GM18861 (cell line): Measurements from ENCODE around the gene GDPD4.

Experiments used
- ATAC-seq: cut with Tn5 transposase; IDR thresholded peaks from one replicate; pipeline ENCODE4 v1.9.1; 2021; ENCODE audit not compliant: unreplicated experiment

Gene GDPD4

DNA sequence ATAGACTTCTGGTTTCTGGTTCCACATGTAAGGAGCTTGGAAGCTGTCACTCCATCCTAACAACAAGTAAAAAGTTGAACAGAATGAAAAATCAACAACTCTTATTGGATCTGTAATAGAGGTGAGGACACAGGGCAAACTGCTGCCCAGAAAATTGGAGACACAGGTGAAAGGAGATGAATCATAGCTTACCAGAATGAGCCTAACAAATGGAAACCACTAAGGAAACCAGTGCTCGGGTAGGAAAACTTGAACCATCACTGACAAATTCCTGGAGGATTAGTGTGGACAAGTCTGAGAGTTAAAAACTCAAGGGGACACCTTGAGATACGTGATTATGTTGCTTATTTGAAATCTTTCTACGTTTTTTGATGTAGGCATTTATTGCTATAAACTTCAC is 52.1 kb downstream of the GDPD4 start:
- ATAC-seq, result no peak

DNA sequence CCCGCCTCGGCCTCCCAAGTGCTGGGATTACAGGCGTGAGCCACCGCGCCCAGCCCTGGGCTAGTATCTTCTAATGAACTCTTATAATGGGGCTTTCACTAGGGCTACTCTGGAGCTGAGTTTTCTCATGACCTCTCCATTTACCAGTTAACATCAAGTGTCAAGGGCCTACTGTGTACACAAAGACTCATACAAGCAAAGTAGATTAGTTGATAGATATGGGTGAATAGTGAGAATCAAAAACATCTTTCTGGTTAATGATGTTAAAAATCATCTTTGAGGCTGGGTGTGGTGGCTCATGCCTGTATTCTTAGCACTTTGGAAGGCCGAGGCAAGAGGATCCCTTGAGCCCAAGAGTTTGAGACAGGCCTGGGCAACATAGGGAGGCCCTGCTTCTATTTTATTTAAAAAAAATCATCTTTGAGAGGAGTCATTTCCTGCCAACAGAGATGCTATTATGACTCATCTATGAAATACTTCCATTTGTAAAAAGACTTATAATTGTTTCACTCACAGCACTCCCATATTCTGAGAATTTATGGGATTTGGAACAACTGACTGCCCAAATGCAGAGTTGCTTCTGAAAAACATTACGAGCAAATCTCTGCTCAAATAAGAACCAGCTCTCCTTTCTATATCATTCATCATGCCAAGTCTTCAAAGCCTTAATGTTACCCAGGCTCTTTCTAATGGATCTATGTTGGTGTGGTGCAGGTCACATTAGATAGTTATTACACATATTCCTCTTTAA is 57.0 kb downstream of the GDPD4 start:
- no peak for ATAC-seq

DNA sequence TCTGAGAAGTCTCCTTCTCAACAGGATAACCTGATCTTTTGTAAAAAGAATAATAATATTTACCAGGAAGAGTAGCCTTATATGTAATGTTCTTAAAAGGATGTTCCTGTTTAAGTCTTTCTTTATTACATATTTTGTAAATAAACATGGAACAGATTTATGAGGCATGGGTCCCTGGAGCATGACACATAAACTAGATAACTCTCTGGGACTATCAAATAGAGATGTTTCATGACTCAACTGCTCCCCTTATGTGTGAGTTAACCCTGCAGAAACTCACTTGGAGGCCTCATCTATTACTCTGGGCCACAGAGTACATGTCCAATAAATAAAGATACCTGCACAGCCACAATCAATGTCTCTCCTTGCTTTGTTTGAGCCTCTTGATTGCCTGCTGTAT is 64.6 kb downstream of the GDPD4 start:
- ATAC-seq, result no peak

DNA sequence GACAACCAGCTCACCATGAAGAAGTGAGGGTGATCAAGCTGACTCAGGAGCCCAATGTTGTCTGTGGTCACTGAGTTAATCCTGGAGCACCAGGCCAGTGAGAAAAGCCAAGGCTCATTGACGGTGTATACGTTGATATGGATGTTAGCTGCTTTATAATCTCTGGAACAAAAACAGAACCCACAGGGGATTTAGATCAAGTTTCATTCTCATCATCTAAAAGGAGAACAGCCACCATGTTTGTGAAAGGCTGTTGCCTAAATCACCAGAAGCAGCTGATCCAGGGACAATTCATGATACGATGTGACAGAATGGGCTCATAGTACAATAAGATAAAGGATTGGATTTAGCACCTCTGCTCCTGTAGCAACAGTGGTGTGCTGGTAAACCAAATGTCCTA is 68.5 kb downstream of the GDPD4 start:
- ATAC-seq, result no peak

DNA sequence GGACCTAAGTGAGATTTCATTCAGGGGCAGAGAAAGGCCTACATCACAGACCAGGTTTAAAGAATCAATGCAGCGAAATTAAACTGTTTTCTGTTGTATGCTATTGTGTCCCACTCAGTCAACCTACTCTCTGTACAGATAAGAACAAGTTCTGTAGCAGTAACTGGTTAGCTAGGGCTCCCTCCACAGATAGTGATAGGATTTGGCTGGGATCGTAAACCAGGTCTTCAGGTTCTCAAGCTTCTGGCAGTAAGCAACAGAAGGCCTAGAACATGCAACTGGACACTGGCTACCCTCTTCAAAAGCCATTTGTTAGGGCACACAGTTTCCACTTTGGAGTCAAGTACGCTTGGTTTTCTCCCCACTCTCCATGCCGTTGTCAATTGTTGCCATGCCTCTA is 69.2 kb downstream of the GDPD4 start:
- ATAC-seq, result no peak

DNA sequence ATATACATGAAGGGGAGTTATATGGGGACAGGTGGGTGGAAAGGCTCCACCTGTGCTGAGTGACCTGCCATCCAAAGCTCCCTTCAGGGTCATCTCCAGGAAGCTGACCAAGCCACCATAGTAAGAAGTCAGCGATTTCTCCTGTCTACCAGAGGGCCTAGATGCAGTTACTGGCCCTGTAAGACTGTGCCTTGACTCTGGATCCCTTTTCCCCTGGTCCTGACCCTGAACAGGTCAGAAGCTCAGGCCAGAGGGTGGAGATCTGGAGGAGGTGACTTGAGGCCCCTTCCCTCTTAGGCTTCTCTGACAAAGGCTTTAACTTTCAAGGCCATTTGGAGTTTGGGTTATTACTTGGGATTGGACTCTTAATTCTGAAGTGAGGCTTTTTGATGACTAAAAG is 69.7 kb downstream of the GDPD4 start:
- ATAC-seq, result no peak

DNA sequence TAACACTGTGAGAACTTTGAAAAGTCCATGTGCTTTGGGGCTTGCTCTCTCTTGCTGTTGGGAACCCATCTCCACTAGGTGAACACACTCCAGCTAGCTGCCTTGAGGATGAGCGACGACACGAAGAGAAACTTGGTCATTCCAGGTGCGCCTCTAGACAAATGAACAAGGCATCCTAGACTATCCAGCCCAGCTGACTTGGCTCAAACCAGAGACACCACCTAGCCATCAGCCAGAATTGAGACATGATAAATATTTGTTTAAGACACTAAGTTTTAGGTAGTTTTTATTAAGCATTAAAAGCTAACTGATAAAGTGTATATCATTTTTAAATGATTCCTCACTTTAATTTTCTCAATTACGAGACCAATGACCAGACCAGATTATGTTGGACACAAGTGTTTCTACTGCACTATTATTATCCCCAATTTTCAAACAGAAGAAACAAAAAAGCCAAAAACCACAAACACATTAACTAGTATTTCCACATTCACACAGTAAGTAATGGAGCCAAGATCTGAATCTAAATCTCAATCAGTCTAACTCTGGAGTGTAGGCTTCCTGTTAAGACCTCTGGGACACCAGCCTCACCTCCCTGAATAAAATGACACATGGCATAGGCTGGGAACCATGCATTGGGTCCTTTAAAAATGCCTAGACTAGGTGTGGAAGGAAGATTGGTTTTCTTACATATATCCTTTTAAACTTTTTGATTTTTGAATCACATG is 70.4 kb downstream of the GDPD4 start:
- no peak for ATAC-seq

DNA sequence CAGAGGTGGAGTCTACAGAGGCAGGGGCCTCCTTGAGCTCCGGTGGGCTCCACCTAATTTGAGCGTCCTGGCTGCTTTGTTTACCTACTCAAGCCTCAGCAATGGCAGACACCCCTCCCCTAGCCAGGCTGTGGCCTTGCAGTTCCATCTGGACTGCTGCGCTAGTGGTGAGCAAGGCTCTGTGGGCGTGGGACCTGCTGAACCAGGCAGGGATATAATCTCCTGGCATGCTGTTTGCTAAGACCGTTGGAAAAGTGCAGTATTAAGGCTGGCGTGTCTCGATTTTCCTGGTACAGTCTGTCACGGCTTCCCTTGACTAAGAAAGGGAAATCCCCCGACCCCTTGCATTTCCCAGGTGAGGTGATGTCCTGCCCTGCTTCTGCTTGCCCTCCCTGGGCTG is 77.7 kb downstream of the GDPD4 start:
- no peak for ATAC-seq

DNA sequence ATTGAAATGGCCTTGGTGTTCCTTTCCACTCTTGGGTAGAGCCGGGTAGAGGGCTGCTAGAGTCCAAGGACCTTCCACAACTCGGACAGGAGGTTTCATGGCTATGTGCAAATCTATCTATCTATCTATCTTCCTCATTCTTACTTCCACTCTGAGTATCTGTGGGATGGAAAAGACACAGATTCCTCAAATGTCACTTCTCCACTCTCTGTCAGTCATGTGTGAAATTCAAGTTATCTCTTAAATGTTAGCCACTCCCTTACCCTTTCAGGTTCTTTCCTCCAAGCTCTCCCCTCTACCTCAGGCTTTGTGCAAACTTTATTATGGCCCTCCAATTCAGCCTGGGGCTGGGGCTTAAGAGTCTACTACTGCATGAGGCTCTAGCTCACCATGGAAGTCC is 84.3 kb downstream of the GDPD4 start:
- no peak for ATAC-seq

DNA sequence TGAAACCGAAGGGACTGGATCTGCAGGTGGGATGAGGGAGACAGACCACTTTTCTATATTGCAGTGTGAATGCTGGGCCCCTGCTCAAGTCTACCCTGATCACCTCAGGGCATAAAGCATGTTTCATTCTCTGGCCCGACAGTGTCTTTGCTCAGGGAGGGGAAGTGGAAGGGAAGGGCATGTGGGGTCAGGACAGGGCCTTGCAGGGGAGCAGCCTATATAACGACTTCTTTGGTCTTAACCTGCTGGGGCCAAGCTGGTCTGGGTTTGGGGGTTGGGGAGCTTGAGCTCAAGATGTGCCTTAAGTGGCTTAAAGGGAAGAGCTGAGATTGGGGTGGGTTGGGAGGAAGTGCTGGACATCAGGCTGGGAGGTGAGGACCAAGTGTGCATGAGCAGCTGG is 86.4 kb downstream of the GDPD4 start:
- ATAC-seq, result no peak

DNA sequence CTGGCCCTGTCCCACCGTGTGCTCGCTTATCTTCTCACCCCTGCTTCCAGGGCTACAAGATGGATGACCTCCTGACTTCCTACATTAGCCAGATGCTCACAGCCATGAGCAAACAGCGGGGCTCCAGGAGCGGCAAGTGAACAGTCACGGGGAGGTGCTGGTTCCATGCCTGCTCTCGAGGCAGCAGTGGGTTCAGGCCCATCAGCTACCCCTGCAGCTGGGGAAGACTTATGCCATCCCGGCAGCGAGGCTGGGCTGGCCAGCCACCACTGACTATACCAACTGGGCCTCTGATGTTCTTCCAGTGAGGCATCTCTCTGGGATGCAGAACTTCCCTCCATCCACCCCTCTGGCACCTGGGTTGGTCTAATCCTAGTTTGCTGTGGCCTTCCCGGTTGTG is 86.9 kb downstream of the GDPD4 start:
- no peak for ATAC-seq

DNA sequence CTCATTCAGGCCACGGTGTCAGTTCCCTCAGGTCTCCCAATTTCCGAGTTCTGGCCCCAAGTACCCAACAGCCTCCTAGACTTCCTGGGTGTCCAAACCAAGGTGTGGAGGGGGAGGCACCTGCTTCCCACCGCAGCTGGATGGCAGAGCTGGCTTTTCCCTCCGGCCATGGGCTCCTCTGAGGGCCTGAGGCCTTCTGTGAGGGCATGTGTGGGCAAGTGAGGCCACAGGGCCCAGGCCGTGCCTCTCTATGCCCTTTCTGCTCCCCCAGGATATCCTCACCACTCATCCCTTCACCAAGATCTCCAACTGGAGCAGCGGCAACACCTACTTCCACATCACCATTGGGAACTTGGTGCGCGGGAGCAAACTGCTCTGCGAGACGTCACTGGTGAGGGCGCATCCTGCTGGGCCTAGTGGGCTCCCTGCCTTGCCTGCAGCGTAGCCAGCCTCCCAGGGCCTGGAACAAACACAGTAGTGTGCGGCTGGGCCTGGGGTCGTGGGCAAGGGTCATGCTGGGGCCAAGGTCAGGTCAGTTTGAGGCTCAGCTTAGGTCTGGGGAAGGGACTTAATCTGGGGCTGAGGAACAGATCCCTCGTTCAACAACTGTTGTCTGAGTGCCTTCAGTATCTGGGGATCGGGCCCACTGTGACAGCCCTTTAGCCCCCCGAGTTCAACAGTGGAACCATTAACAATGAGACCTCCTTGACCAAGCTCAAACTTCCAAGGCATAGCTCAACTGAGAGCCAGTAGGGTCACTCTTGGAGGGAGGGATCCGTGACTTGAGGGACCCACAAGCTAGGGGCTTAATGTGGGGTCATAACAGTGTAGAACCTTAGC is 87.7 kb downstream of the GDPD4 start:
- no peak for ATAC-seq

DNA sequence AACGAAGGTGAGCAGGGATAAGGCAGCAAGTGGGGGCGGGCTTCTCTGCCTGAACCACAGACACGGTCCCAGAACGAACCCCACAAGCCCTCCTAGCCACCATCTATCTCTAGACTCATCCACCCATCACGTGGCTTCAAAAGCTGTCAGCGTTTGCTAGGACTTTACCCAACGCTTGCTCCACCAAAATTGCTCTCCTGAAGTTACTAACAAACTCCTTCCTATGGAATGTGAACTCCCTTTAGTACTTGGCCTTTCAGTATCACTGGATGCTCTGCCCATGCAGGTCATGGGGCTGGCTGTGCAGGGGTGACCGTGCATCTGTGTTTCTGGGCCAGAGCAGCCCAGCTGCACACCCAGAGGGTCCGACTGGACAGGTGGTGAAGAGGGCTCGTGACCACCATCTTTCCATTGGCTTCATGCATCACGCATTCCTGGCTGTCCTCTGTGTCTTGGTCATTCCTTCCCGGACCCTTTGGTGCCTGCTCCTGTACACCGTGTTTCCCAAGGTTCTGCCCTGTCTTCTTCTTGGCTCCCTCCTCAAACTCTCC is 88.4 kb downstream of the GDPD4 start:
- no peak for ATAC-seq

DNA sequence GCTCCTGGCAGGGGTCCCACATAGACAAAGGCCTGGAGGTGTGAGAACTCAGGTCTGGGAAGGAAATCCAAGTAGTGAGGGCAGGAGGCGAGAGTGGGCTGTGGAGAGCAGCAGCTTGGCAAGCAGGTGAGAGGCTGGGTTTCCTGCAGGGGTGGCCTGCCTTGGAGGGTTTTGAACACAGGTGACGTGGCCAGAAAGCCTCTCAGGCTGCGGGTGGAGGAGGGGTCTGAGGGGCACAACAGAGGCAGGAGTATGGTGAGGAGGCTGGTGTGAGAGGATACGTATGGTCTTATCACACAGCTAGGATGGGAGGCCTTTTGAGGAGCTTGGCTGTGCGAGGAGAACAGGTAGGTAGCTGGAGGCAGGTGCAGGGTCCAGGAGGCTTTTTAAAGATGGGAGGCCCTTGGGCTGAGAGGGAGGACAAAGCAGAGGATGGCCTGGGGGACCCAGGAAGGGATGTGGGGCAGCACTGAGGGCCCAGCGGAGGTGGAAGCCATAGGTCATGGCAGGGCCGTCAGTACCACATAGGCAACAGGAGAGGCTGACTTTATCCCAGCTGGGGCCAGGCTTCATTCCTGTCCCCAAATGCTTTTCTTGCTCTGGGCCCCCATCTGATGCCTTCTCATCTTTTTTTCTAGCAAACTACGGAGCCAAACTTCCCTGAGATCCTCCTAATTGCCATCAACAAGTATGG is 89.0 kb downstream of the GDPD4 start:
- no peak for ATAC-seq

DNA sequence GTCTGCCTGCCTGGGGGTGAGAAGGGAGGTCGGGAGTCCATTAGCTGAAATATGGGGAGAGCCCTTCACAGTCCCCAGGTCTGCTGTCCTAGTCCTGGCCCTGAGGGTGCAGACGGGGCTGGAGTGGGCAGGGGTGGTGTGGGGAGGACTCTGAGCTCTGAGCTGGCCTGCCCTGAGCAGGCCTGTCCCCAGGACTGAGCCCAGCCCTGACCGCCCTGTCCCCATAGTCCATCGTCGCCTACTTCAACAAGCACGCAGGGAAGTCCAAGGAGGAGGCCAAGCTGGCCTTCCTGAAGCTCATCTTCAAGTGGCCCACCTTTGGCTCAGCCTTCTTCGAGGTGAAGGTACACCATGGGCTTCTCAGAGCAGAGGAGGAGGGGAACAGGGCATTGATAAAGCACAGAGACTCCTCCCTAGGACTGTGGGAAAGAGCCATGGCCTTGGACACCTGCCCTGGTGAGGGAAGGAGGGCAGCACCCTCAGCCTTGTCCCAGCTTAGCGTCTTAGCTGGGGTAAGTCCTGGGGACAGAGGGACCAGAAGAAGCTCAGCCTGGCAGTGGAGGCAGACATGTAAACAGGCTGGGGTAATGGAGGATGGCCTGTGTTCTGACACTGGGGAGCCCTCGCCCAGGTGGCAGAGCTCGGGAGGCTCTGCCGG is 89.8 kb downstream of the GDPD4 start:
- ATAC-seq, result no peak

DNA sequence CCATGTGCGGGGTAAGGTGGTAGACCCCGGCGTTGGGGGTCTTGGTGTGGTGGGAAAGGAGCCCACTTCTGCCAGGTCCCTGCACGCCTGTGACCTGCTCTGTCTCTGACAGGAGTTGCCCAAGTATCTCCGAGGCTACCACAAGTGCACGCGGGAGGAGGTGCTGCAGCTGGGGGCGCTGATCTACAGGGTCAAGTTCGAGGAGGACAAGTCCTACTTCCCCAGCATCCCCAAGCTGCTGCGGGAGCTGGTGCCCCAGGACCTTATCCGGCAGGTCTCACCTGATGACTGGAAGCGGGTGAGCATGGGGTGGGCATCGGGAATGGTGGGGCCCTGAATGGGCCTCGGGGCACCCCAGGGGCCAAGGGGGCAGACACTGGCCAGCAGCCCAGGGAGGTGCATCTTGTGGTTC is 90.4 kb downstream of the GDPD4 start:
- ATAC-seq, result no peak

DNA sequence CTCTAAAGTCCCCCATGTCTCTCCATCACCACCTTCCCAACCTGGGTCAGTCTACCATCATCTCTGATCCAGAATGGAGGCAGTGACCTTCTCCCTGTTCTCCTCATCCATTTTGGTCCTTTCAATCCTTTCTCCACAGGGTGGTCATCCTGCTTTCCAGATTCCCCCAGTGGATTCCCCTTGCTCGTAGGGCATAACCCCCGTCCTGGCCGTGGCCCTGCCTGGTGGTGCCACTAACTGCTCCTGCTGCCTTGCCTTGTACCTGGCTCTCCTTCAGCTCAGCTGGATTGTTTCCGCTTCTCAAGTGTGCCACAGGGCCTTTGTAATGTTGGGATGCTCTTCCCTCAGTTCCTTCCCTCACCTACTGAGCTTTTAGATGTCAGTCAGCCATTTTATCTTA is 91.8 kb downstream of the GDPD4 start:
- ATAC-seq, result no peak

DNA sequence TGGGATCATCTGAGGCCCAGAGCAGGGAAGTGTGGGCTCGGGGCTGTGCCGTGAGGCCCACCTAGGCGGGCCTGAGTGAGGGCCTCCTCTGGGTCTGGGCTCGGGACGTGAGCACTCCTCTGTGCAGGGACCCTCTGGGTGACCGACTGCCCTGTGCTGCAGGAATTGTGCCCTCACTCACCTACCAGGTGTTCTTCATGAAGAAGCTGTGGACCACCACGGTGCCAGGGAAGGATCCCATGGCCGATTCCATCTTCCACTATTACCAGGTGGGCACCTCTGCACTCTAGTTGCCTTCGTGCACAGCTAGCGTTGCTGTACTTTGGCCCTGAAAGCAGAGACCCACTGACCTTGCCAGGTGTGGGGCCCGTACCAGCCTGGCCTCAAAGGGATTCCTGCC is 93.0 kb downstream of the GDPD4 start:
- ATAC-seq, result no peak

DNA sequence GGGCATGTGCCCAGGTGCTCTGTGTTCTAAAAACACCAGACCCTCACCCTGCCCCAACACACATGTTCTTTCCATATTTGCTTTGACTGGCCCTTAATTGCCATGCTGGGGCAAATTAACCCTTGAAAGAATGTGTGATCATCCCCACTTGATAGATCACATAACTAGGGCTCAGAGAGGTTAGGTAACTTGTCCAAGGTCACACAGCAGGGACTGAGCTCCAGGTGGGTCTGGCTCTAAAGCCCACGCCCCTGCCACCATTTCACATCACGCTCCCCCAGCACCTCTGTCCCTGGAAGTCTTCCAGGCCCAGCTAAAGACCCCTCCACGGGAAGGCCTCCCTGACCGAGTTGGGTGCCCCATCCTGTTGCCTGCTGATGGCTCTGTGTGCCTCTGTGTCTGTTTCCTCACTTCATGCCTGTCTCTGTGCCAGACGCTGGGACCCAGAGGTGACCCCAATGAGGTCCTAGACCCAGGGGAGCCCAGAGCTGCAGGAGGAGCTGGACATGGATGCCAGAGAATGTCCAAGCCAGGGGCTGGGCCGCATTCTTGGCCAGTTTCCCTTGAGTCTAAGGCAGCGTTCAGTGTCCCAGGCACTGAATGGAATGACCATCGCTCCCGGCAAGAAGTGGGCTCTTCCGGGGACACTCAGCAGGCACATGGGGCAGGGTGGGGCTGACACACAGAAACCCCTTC is 93.7 kb downstream of the GDPD4 start:
- ATAC-seq, result no peak

DNA sequence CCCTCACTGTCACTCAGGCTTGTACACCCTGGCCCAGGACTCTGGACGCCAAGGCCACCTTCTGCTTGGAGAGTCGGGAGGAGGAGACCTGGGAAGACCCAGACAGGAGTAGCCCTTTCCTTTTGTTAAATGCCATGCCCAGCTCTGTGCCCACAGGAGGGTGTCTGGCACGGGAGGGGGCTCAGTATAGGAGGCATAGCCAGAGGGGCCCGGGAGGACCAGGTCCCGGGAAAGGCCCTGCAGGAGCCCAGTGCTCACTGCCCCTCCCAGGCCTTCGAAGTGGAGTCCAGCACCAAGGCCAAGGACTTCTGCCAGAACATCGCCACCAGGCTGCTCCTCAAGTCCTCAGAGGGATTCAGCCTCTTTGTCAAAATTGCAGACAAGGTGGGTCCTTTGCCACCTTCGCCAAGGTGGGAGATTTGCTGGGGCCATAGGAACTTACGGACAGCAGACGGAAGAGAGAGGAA is 94.4 kb downstream of the GDPD4 start:
- ATAC-seq, result no peak
